DOHH2 (cell line): ENCODE data around the gene PRSS48.

Experiments
- H3F3A ChIP-seq: fragments of 200-600 bp; sonication (generic), shearing (Covaris generic); 2 replicates; pipeline ENCODE4 v1.6.0; 2016; ENCODE audit warnings: antibody characterized with exemption, mild to moderate bottlenecking; ENCODE audit not compliant: control insufficient read depth, insufficient read depth
- H3K27ac ChIP-seq: fragments of 200-600 bp; sonication (generic); 2 replicates; pipeline ENCODE4 v1.5.1; 2014; ENCODE audit warnings: low read depth, mild to moderate bottlenecking, low read length, moderate library complexity
- H3K27me3 ChIP-seq: fragments of 200-600 bp; sonication (generic); 2 replicates; pipeline ENCODE4 v1.6.1; 2014; ENCODE audit warnings: mild to moderate bottlenecking, low read length, mixed read lengths; ENCODE audit not compliant: control insufficient read depth
- H3K36me3 ChIP-seq: fragments of 200-600 bp; sonication (generic); 2 replicates; pipeline ENCODE4 v1.6.1; 2014; ENCODE audit warnings: mild to moderate bottlenecking, low read length, moderate library complexity, mixed read lengths; ENCODE audit not compliant: control insufficient read depth
- H3K4me1 ChIP-seq: fragments of 200-600 bp; sonication (generic); 2 replicates; pipeline ENCODE4 v1.6.1; 2014; ENCODE audit warnings: mild to moderate bottlenecking, low read length, mixed read lengths; ENCODE audit not compliant: control insufficient read depth
- H3K4me2 ChIP-seq: fragments of 200-600 bp; sonication (generic); 2 replicates; pipeline ENCODE4 v1.6.0; 2014; ENCODE audit warnings: mild to moderate bottlenecking, low read length, moderate library complexity
- H3K4me3 ChIP-seq: fragments of 200-600 bp; sonication (generic); 2 replicates; pipeline ENCODE4 v1.5.1; 2014; ENCODE audit warnings: mild to moderate bottlenecking, low read length, mixed read lengths
- H3K79me2 ChIP-seq: fragments of 200-600 bp; sonication (generic); 2 replicates; pipeline ENCODE4 v1.6.1; 2014; ENCODE audit warnings: mild to moderate bottlenecking, low read length, mixed read lengths; ENCODE audit not compliant: control insufficient read depth
- H3K9me2 ChIP-seq: fragments of 200-600 bp; sonication (generic); replicated peaks from 2 replicates; pipeline ENCODE4 v1.6.1; 2014; ENCODE audit warnings: mild to moderate bottlenecking, low read length, mixed read lengths; ENCODE audit not compliant: control insufficient read depth
- H3K9me3 ChIP-seq: fragments of 200-600 bp; sonication (generic); 2 replicates; pipeline ENCODE4 v1.6.1; 2014; ENCODE audit warnings: antibody characterized with exemption, low read length, mixed read lengths; ENCODE audit not compliant: control insufficient read depth, insufficient read depth
- H4K20me1 ChIP-seq: fragments of 200-600 bp; sonication (generic); 2 replicates; pipeline ENCODE4 v1.6.0; 2014; ENCODE audit warnings: low read depth, mild to moderate bottlenecking, antibody characterized with exemption, low read length, moderate library complexity; ENCODE audit not compliant: control insufficient read depth, insufficient read depth
- EZH2phosphoT487 ChIP-seq: fragments of 200-600 bp; sonication (generic); IDR thresholded peaks from 2 replicates; pipeline ENCODE4 v1.6.1; 2017; ENCODE audit warnings: borderline replicate concordance, mild to moderate bottlenecking, antibody characterized with exemption, low read length, moderate library complexity, mixed read lengths
- TF ChIP-seq, protein P1 (sequence below): fragments of 200-600 bp; sonication (generic); IDR thresholded peaks from one replicate; pipeline ENCODE4 v1.5.1; 2014; ENCODE audit warnings: antibody characterized with exemption, mild to moderate bottlenecking, low read depth, low read length; ENCODE audit not compliant: poor library complexity, severe bottlenecking

Gene PRSS48

DNA sequence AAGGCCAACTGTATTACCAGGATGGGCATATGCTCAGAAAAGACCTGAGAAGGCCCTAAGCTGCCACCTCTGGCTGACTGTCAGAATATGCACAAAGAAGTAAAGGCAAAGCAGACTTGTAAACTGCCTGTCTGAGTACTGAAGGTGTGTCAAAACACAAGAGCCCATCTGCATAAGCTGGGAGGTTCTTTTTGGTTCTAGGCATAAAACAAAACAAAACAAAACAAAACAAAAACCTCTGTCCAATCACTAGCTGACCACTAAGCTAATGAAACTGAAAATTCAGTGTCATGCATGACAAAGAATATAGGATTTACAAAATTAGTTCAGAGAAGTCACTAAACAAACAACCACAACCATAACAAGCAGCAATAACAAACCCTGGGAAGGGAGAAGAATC, 27.8 kb downstream of the PRSS48 start:
- Histone ChIP-seq H4K20me1 (no peaks in the 10 kb centered on the region), H3K9me3 (no peaks in the 10 kb centered on the region), H3K27ac (no peak overlapping the region), H3K4me3 (no peak overlapping the region), H3K36me3 (no peaks in the 10 kb centered on the region), H3K4me2 (no peak overlapping the region), H3K27me3 (0 out of 2 replicates have a peak, but pooled peaks cover 3% of the 10 kb centered on the region), H3K4me1 (no peaks in the 10 kb centered on the region), H3K79me2 (no peaks in the 10 kb centered on the region), H3K9me2 (no peaks in the 10 kb centered on the region), H3F3A (no peaks in the 10 kb centered on the region)
- TF ChIP-seq, protein P1, sequence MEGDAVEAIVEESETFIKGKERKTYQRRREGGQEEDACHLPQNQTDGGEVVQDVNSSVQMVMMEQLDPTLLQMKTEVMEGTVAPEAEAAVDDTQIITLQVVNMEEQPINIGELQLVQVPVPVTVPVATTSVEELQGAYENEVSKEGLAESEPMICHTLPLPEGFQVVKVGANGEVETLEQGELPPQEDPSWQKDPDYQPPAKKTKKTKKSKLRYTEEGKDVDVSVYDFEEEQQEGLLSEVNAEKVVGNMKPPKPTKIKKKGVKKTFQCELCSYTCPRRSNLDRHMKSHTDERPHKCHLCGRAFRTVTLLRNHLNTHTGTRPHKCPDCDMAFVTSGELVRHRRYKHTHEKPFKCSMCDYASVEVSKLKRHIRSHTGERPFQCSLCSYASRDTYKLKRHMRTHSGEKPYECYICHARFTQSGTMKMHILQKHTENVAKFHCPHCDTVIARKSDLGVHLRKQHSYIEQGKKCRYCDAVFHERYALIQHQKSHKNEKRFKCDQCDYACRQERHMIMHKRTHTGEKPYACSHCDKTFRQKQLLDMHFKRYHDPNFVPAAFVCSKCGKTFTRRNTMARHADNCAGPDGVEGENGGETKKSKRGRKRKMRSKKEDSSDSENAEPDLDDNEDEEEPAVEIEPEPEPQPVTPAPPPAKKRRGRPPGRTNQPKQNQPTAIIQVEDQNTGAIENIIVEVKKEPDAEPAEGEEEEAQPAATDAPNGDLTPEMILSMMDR = no peak

DNA sequence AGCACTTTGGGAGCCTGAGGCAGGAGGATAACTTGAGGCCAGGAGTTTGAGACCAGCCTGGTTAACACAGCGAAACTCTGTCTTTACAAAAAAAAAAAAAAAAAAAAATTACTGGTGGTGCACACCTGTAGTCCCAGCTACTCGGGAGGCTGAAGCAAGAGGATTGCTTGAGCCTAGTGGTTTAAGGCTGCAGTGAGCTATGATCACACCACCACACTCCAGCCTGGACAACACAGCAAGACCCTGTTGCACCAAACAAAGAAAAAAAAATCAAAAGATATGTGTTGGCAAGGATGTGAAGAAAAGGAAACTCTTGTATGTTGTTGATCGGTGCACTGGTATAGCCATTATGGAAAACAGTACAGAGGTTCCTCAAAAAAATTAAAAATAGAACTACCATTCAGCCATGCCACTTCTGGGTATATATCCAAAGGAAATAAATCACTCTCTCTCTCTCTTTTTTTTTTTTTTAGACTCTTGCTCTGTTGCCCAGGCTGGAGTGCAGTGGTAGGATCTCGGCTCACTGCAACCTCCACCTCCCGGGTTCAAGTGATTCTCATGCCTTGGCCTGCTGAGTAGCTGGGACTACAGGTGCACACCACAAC, 33.3 kb downstream of the PRSS48 start:
- no peak overlapping the region for H3K4me2 ChIP-seq
- H3K27me3 ChIP-seq = no peaks in the 10 kb centered on the region
- no peaks in the 10 kb centered on the region for H3F3A ChIP-seq
- no peak overlapping the region for H3K4me3 ChIP-seq
- no peaks in the 10 kb centered on the region for H3K9me2 ChIP-seq
- no peaks in the 10 kb centered on the region for H4K20me1 ChIP-seq
- TF ChIP-seq, protein P1 = no peak
- TF ChIP-seq EZH2phosphoT487 = no peak
- H3K36me3 ChIP-seq = no peaks in the 10 kb centered on the region
- H3K79me2 ChIP-seq = no peaks in the 10 kb centered on the region
- no peaks in the 10 kb centered on the region for H3K9me3 ChIP-seq
- H3K27ac ChIP-seq = no peak overlapping the region
- no peaks in the 10 kb centered on the region for H3K4me1 ChIP-seq

DNA sequence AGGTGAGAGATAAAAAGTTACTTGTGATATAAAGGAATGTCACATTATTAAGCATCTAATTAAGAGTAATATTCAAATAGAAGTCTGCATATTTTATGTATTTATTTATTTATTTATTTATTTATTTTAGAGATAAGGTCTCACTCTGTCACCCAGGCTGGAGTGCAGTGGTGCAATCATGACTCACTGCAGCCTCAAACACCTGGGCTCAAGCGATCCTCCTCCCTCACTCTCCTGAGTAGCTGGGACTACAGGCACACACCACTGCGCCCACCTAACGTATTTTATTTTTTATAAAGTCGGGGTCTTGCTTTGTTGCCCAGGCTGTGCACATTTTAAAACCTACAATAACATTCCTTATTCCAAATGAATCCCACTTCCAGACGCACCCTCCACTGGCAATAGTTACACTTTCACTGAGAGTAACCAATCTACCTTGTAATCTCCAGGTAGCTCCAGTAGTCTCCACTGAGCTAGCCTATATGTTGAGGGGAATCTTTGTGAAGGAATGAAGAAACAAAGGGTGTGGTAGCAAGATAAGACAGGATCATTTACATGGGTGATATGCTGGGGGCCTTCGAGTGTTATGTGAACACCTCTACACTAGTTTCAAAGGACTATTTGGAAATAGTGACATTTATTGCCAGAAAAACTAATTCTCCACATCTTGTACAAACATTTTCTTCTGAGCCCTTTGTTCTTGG, 36.5 kb downstream of the PRSS48 start:
- Histone ChIP-seq H4K20me1 (no peaks in the 10 kb centered on the region), H3K9me3 (no peaks in the 10 kb centered on the region), H3K4me3 (no peak overlapping the region), H3K79me2 (no peaks in the 10 kb centered on the region), H3K4me1 (no peaks in the 10 kb centered on the region), H3K4me2 (no peak overlapping the region), H3K36me3 (no peaks in the 10 kb centered on the region), H3K9me2 (no peaks in the 10 kb centered on the region), H3K27ac (no peak overlapping the region), H3K27me3 (no peaks in the 10 kb centered on the region), H3F3A (no peaks in the 10 kb centered on the region)
- TF ChIP-seq, protein P1 = no peak
- TF ChIP-seq EZH2phosphoT487 = no peak
